A673 (cell line): ENCODE measurements around the gene ELMO3.

Experiments
- CTCF ChIP-seq: fragments of 300-800, 200-600 bp; sonication (generic); conservative IDR thresholded peaks from 2 replicates; pipeline ENCODE4 v1.5.1; 2017; ENCODE audit warnings: low read depth, mild to moderate bottlenecking, antibody characterized with exemption, low read length, moderate library complexity, mixed read lengths
- EZH2 ChIP-seq: fragments of 200-600 bp; sonication (generic); IDR thresholded peaks from 2 replicates; pipeline ENCODE4 v1.6.1; 2017; ENCODE audit warnings: borderline replicate concordance, low read depth, mild to moderate bottlenecking, mixed read lengths, antibody characterized with exemption, low read length; ENCODE audit not compliant: poor library complexity, severe bottlenecking

DNA sequence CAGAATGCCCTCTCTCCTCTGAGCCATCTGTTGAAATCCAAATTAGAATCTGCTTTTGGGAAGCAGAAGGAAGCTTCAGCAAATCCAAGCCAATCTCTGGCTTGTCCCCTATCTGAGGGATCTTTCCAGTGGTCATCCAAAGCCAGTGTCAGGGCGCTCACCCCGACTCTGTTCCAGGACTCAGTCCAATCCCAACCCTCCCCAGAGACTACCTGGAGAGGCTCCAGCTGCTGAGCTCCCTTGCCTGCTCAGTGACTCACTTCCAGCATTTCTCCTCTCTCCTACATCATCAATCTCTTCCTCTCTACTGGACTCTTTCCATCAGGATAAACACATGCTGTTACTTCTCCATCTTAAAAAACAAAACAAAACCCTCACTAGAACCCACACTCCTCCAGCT is 17.6 kb upstream of the ELMO3 start:
- TF ChIP-seq CTCF (no peak), EZH2 (no peak)
